ENCODE data around the gene TMEM100.
A peak's percentile ranks its signal among the peaks of the same experiment; 100 is the strongest.

The TMEM100 gene

GRCh38 chr17:55750750-55751657 lies 28.3 kb upstream of the TMEM100 start, which contains the start of gene PCTP:
Gene PCTP (plus strand): TSS chr17:55751051. CDS start chr17:55751104, 53 bp downstream.
- H3K9me3 Mint-ChIP-seq = no peaks in the 10 kb centered on the region

DNA sequence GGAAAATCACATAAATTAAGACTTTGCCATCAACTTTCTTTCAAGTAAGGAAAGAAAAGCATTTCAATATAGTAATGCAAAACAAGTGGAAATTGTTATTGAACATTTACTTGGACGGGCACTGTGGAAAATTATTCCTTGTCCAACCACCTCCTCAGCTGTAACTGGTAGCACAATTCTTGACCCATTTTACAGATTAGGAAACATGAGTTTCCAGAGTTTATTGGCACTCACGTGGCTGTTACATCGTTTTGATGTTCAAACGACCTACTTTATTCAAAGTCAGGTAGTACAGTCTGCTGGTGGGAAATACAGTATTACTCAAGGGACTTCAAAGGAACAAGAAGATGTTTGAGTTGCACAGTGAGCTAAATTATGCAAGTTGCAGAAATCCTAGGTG lies 27.3 kb upstream of the TMEM100 start:
- Mint-ChIP-seq H3K9me3 (no peaks in the 10 kb centered on the region), H3K27me3 (peaks cover 39% of the 10 kb centered on the region), H3K27ac (no peak overlapping the region), H3K4me3 (peak overlapping the region; percentile 85), H3K36me3 (ENCODE audit: low read depth) (no peaks in the 10 kb centered on the region), H3K4me1 (ENCODE audit: low read depth) (peaks cover 18% of the 10 kb centered on the region)

More at GRCh38 chr17:55750750-55751657, 28.3 kb upstream of the TMEM100 start, which contains the start of gene PCTP:
- peak within 1 kb of the TSS; percentile 85 for H3K4me3 Mint-ChIP-seq
- H3K27me3 Mint-ChIP-seq = peaks cover 31% of the 10 kb centered on the region
- peaks cover 18% of the 10 kb centered on the region for H3K4me1 Mint-ChIP-seq (ENCODE audit: low read depth)
- no peaks in the 10 kb centered on the region for H3K36me3 Mint-ChIP-seq (ENCODE audit: low read depth)
- peak within 1 kb of the TSS; percentile 72 for H3K27ac Mint-ChIP-seq

DNA sequence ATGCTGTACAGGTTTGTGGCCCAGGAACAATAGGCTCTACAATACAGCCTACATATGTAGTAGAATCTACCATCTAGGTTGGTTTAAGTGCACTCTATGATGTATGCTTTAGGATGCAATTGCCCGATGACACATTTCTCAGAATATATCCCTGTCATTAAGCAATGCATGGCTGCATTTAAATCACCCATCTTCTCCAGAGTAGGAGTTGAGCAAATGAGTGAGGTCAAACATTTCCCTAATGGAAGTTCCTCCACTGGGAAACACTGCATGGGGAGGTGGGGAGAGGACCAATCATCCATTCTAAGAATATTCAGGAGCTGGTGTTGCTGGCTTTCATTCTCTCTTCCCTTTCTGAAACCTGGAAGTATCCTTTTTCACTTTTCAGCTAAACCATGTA lies 26.2 kb upstream of the TMEM100 start:
- Mint-ChIP-seq H3K4me1 (ENCODE audit: low read depth) (peaks cover 18% of the 10 kb centered on the region), H3K9me3 (no peaks in the 10 kb centered on the region), H3K27ac (no peak overlapping the region), H3K36me3 (ENCODE audit: low read depth) (no peaks in the 10 kb centered on the region), H3K27me3 (peaks cover 46% of the 10 kb centered on the region), H3K4me3 (no peak overlapping the region)

DNA sequence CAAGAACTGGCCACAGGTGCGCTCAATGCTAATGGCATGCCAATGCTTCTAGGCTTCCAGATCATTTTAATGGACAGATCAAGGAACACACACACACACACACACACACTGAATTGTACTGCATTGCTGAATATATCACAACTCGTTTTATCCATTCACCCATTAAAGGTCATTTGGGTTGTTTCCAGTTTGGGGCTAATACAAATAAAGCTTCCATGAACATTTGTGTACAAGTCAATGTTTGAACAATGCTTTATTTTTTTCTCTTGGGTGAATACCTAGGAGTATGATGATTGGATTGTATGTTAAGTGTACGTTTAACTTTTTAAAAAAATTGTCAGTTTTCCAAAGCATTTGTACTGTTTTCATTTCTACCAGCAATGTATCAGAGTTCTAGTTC lies 24.5 kb upstream of the TMEM100 start:
- Mint-ChIP-seq H3K36me3 (ENCODE audit: low read depth) (no peaks in the 10 kb centered on the region), H3K4me1 (ENCODE audit: low read depth) (peaks cover 12% of the 10 kb centered on the region), H3K27me3 (peaks cover 51% of the 10 kb centered on the region), H3K4me3 (no peak overlapping the region), H3K27ac (no peak overlapping the region), H3K9me3 (no peaks in the 10 kb centered on the region)

DNA sequence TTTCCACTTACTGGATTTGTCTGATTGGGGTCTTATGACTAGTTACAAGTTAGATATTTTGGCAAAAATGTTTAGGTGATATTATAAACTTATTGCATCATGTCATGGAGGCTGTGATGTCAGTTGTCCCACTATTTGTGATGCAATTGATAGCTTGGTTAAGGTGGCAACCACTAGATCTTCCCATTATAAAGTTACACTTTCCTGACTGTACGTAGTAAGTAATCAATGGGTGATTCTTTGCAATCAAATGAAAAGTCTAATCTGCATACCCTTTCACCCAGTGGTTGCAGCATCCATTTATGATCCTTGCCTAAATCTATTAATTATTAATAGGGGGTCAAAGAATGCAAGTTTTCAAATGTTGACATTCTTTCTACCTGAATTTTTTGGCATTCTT lies 23.8 kb upstream of the TMEM100 start:
- H3K27ac Mint-ChIP-seq = no peak overlapping the region
- peaks cover 7% of the 10 kb centered on the region for H3K4me1 Mint-ChIP-seq (ENCODE audit: low read depth)
- H3K4me3 Mint-ChIP-seq = no peak overlapping the region
- H3K36me3 Mint-ChIP-seq (ENCODE audit: low read depth) = no peaks in the 10 kb centered on the region
- peaks cover 56% of the 10 kb centered on the region for H3K27me3 Mint-ChIP-seq
- no peaks in the 10 kb centered on the region for H3K9me3 Mint-ChIP-seq

DNA sequence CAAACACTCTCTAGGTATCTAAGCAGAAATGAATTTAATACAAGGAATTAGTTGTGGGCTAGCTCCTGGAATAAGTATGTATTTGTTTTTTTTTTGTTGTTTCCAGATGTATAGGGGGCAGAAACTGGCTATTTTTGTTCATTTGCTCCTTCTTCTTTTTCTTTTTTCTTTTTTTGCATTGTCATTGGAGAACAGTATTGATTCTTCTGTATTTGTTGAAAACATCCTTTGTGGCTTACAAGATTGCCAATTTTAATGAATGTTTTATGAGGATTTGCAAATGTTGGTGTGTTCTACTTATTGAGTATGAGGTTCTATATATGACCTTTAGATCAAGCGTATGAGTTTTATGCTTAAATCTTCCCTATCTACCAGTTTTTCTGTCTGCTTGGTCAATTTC lies 22.6 kb upstream of the TMEM100 start:
- H3K4me3 Mint-ChIP-seq = no peak overlapping the region
- peaks cover 66% of the 10 kb centered on the region for H3K27me3 Mint-ChIP-seq
- H3K27ac Mint-ChIP-seq = no peak overlapping the region
- no peaks in the 10 kb centered on the region for H3K9me3 Mint-ChIP-seq
- no peaks in the 10 kb centered on the region for H3K36me3 Mint-ChIP-seq (ENCODE audit: low read depth)
- H3K4me1 Mint-ChIP-seq (ENCODE audit: low read depth) = no peaks in the 10 kb centered on the region

GRCh38 chr17:55743103-55743679 lies 20.5 kb upstream of the TMEM100 start:
- Mint-ChIP-seq H3K27me3 (peaks cover 56% of the 10 kb centered on the region), H3K4me3 (no peak overlapping the region), H3K4me1 (ENCODE audit: low read depth) (peaks cover 2% of the 10 kb centered on the region)

GRCh38 chr17:55742272-55743102 lies 19.8 kb upstream of the TMEM100 start:
- Mint-ChIP-seq H3K27me3 (peaks cover 55% of the 10 kb centered on the region), H3K4me3 (no peak overlapping the region), H3K4me1 (ENCODE audit: low read depth) (peaks cover 5% of the 10 kb centered on the region), H3K36me3 (ENCODE audit: low read depth) (no peaks in the 10 kb centered on the region), H3K27ac (no peak overlapping the region), H3K9me3 (no peaks in the 10 kb centered on the region)

More at GRCh38 chr17:55743103-55743679, 20.5 kb upstream of the TMEM100 start:
- no peak overlapping the region for H3K27ac Mint-ChIP-seq
- no peaks in the 10 kb centered on the region for H3K36me3 Mint-ChIP-seq (ENCODE audit: low read depth)
- no peaks in the 10 kb centered on the region for H3K9me3 Mint-ChIP-seq

- Mint-ChIP-seq H3K9me3 (no peaks in the 10 kb centered on the region), H3K4me1 (ENCODE audit: low read depth) (peaks cover 5% of the 10 kb centered on the region), H3K36me3 (ENCODE audit: low read depth) (no peaks in the 10 kb centered on the region), H3K27me3 (peaks cover 50% of the 10 kb centered on the region), H3K27ac (no peak overlapping the region), H3K4me3 (no peak overlapping the region)
Observed at GRCh38 chr17:55741356-55741700, 18.7 kb upstream of the TMEM100 start.

DNA sequence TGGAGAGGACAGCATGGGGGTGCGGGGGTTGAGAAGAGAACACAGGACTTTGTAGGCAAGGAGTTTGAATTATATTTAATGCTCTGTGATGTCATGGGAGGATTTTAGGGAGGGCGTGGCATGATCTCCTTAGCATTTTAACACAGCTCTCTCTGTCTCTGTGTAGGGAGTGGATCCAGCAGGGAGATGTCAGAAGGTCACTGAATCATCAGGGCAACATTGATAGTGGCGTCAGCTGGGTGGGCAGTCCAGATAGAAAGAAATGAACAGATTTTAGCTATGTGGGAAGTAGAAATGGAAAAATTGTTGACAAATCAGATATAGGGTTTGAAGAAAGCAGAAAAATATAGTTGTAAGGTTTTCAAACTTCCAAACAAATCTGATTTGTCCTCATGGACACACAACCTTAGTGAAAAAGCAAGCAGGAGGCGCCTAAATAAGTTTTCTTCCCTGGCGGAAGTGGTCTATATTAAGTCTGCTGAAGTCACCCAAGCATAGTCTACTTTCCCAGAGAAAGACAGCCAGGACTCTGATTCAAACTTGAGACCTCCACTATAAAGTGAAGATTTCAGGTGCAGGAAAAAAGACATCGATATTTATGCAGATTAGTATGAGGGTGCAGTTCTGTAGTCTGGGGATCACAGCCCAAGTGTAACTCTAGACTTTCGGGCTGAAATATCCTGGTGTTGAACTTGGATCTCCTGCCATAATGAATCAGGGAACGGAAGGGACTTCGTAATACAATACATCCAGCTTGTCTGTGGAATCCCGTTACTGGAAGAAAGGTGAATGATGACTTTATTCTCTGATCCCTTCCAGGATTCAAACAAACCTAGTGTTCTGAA lies 18.1 kb upstream of the TMEM100 start:
- peaks cover 7% of the 10 kb centered on the region for H3K4me1 Mint-ChIP-seq (ENCODE audit: low read depth)
- no peak overlapping the region for H3K27ac Mint-ChIP-seq
- H3K4me3 Mint-ChIP-seq = no peak overlapping the region
- peaks cover 45% of the 10 kb centered on the region for H3K27me3 Mint-ChIP-seq
- H3K9me3 Mint-ChIP-seq = no peaks in the 10 kb centered on the region
- H3K36me3 Mint-ChIP-seq (ENCODE audit: low read depth) = no peaks in the 10 kb centered on the region

DNA sequence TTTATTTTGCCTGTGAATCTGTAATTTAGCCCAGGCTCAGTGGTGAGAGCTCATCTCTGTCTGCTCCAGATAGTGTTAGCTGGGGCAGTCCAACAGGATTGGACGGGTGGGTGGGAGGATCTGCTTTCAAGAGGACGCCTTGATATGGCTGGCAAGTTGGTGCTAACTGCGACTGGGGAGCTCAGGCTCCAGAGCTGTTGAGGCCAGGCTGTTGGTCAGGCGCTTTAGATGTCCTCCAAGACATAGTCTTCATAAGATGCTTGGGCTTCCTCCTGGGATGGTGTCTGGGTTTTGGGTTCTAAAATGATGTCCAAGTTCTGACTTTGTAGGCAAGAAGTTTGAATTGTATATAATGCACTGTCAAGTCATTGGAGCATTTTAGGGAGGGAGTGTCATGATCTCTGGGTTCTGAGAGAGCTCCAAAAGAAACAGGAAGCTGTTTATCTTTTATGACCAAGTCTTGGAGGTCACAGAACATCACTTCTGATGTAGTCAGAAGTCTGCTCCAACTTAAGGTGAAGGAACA lies 15.4 kb upstream of the TMEM100 start:
- Mint-ChIP-seq H3K9me3 (no peaks in the 10 kb centered on the region), H3K36me3 (ENCODE audit: low read depth) (no peaks in the 10 kb centered on the region), H3K27me3 (peaks cover 33% of the 10 kb centered on the region), H3K27ac (no peak overlapping the region), H3K4me3 (no peak overlapping the region), H3K4me1 (ENCODE audit: low read depth) (peaks cover 34% of the 10 kb centered on the region)

- no peak overlapping the region for H3K27ac Mint-ChIP-seq
- H3K4me1 Mint-ChIP-seq (ENCODE audit: low read depth) = peaks cover 56% of the 10 kb centered on the region
- no peaks in the 10 kb centered on the region for H3K36me3 Mint-ChIP-seq (ENCODE audit: low read depth)
- H3K4me3 Mint-ChIP-seq = no peak overlapping the region
- H3K27me3 Mint-ChIP-seq = peaks cover 34% of the 10 kb centered on the region
- no peaks in the 10 kb centered on the region for H3K9me3 Mint-ChIP-seq
Observed at GRCh38 chr17:55735731-55736405, 13.2 kb upstream of the TMEM100 start.

- Mint-ChIP-seq H3K27me3 (peaks cover 38% of the 10 kb centered on the region), H3K9me3 (no peaks in the 10 kb centered on the region), H3K4me3 (peak overlapping the region; percentile 31), H3K36me3 (ENCODE audit: low read depth) (no peaks in the 10 kb centered on the region), H3K4me1 (ENCODE audit: low read depth) (peaks cover 60% of the 10 kb centered on the region), H3K27ac (peak overlapping the region; percentile 71)
Observed at GRCh38 chr17:55734128-55734781, 11.6 kb upstream of the TMEM100 start.

All from stimulated activated naive CD8-positive, alpha-beta T cell treated with anti-CD3 and anti-CD28 coated beads, Interleukin-15, Interleukin-2, amounts not matched to agents 100 ng/mL and 50 ng/mL, for 24 hours (primary cell).